SJSA1 (cell line): ENCODE measurements around the gene OR4N2. TPM values are rescaled to one million over a fixed set of nuclear protein-coding genes. Genes with fewer than 3 reads are reported as not detected.

ENCODE experiments used
- DNase-seq, 2 experiments: peaks; one replicate each; pipeline ENCODE4 v3.0.0-alpha.2; 2015 to 2020; ENCODE audit warnings: low spot score in 2 of 2, low read depth in 1 of 2
- H3K27ac ChIP-seq: fragments of 250-450 bp; sonication (Bioruptor Pico); 2 replicates; pipeline ENCODE4 v1.5.1; 2020; ENCODE audit warnings: mild to moderate bottlenecking, moderate library complexity
- H3K27me3 ChIP-seq: fragments of 250-450 bp; sonication (Bioruptor Pico); replicated peaks from 2 replicates; pipeline ENCODE4 v1.5.1; 2020; ENCODE audit warnings: mild to moderate bottlenecking, moderate library complexity
- H3K36me3 ChIP-seq: fragments of 250-450 bp; sonication (Bioruptor Pico); 2 replicates; pipeline ENCODE4 v1.5.1; 2020; ENCODE audit warnings: mild to moderate bottlenecking
- H3K4me1 ChIP-seq: fragments of 250-450 bp; sonication (Bioruptor Pico); replicated peaks from 2 replicates; pipeline ENCODE4 v1.6.1; 2021; ENCODE audit warnings: mild to moderate bottlenecking
- H3K4me3 ChIP-seq: fragments of 250-450 bp; sonication (Bioruptor Pico); 2 replicates; pipeline ENCODE4 v1.5.1; 2020; ENCODE audit warnings: mild to moderate bottlenecking
- H3K9me3 ChIP-seq: fragments of 250-450 bp; sonication (Bioruptor Pico); replicated peaks from 2 replicates; pipeline ENCODE4 v1.5.1; 2020; ENCODE audit warnings: mild to moderate bottlenecking
- total RNA-seq: library from RNA; depleted of rRNA; stranded (reverse); fragments of >200 nt; shearing (Covaris generic); gene quantifications from 2 replicates; pipeline ENCODE4 v1.2.3, GENCODE V29; 2014; rRNA removed

Gene OR4N2
- total RNA-seq, 1 experiment from 2014 or later: not detected

- Histone ChIP-seq H3K4me3 (no peak overlapping the region), H3K27me3 (0 out of 2 replicates have a peak, but pooled peaks cover 2% of the 10 kb centered on the region), H3K4me1 (no peaks in the 10 kb centered on the region), H3K9me3 (no peaks in the 10 kb centered on the region), H3K27ac (no peak overlapping the region), H3K36me3 (no peaks in the 10 kb centered on the region)
- no peak for DNase-seq
Measured at GRCh38 chr14:19878029-19878642, 74.6 kb downstream of the OR4N2 start.

Other genes with a start within 250 kb of the OR4N2 start
- not detected in 2 replicates for gene OR11H2, start 89.9 kb upstream of the OR4N2 start, total RNA-seq
- not detected in 2 replicates for gene OR4Q3, start 60.2 kb upstream of the OR4N2 start, total RNA-seq
- not detected in 2 replicates for gene OR4M1, start 30.3 kb upstream of the OR4N2 start, total RNA-seq
- gene OR4K2, start 71.4 kb downstream of the OR4N2 start, total RNA-seq: not detected in 2 replicates
- gene OR4K5, start 116.8 kb downstream of the OR4N2 start, total RNA-seq: not detected in 2 replicates
- gene OR4K1, start 127.1 kb downstream of the OR4N2 start, total RNA-seq: not detected in 2 replicates
- not detected in 2 replicates for gene OR4K15, start 171.8 kb downstream of the OR4N2 start, total RNA-seq
- gene OR4Q2, start 198.4 kb downstream of the OR4N2 start, total RNA-seq: not detected in 2 replicates
- not detected in 2 replicates for gene OR4K14, start 215.5 kb downstream of the OR4N2 start, total RNA-seq
- gene OR4K13, start 232.3 kb downstream of the OR4N2 start, total RNA-seq: not detected in 2 replicates